Spleen (tissue), 11 donors: ENCODE data around the gene RAB30. TPM values are rescaled to one million over a fixed set of nuclear protein-coding genes. Genes with fewer than 3 reads are reported as not detected.

ENCODE experiments used
- DNase-seq: peaks from one replicate; pipeline ENCODE4 v3.0.0-alpha.2; 2020
- H3K27ac ChIP-seq, 8 donors: fragments of 200-600 bp; sonication (generic) in 7 of 8; 1 replicate in 4 of 8; 2 replicates in 4 of 8; pipeline versions ENCODE4 v1.5.0 to v1.8.0; 2016 to 2021; ENCODE audit warnings: inconsistent platforms in 4 of 8, mild to moderate bottlenecking in 4 of 8, moderate library complexity in 1 of 8
- H3K27me3 ChIP-seq, 7 donors: fragments of 200-600 bp; sonication (generic) in 6 of 7; replicated peaks in 1 of 7; 1 replicate in 4 of 7; 2 replicates in 3 of 7; pipeline versions ENCODE4 v1.5.0 to v1.8.0; 2016 to 2021; ENCODE audit warnings: inconsistent platforms in 3 of 7, mild to moderate bottlenecking in 1 of 7
- H3K36me3 ChIP-seq, 6 donors: fragments of 200-600 bp; sonication (generic) in 5 of 6; 1 replicate in 4 of 6; 2 replicates in 2 of 6; pipeline versions ENCODE4 v1.5.0 to v1.8.0; 2016 to 2021; ENCODE audit warnings: inconsistent platforms in 2 of 6
- H3K4me1 ChIP-seq, 6 donors: fragments of 200-600 bp; sonication (generic) in 5 of 6; 1 replicate in 3 of 6; 2 replicates in 3 of 6; pipeline versions ENCODE4 v1.5.0 to v1.8.0; 2016 to 2021; ENCODE audit warnings: inconsistent platforms in 3 of 6
- H3K4me3 ChIP-seq, 8 donors: fragments of 200-600 bp; sonication (generic) in 7 of 8; 1 replicate in 4 of 8; 2 replicates in 4 of 8; pipeline versions ENCODE4 v1.5.0 to v1.8.0; 2016 to 2021; ENCODE audit warnings: inconsistent platforms in 4 of 8, mild to moderate bottlenecking in 4 of 8, moderate library complexity in 2 of 8
- H3K9me3 ChIP-seq, 8 donors: fragments of 200-600 bp; sonication (generic) in 7 of 8; 1 replicate in 4 of 8; 2 replicates in 4 of 8; pipeline versions ENCODE4 v1.5.0 to v1.8.0; 2016 to 2021; ENCODE audit warnings: inconsistent platforms in 4 of 8
- POLR2A ChIP-seq, 3 donors: fragments of 450-650 bp; IDR thresholded peaks; one replicate each; pipeline ENCODE4 v1.5.1; 2017; ENCODE audit warnings: antibody characterized with exemption in 3 of 3, mild to moderate bottlenecking in 1 of 3
- POLR2AphosphoS5 ChIP-seq, 3 donors: sonication (generic); formaldehyde crosslinking; IDR thresholded peaks; one replicate each; pipeline ENCODE4 v1.5.1; 2017; ENCODE audit warnings: antibody characterized with exemption in 3 of 3
- WGBS, 5 donors: extraction: QIAGEN DNeasy Blood & Tissue Kit in 3 of 5; methylation state at CpG; one replicate each; pipeline versions ENCODE4 v1.1.5 to v1.1.7; 2013 to 2018; 5-methylcytosine and 5-hydroxymethylcytosine counted together
- intact Hi-C: fragments of 100-400 bp; cut with DNase I; formaldehyde crosslinking; loops from one replicate; pipeline ENCODE4 v1.15.0; 2023; ENCODE audit warnings: low total_unique reads
- polyA plus RNA-seq, 3 donors: library from polyadenylated mRNA; stranded (reverse); fragments of 200-250 nt; gene quantifications; one replicate each; pipeline ENCODE4 v1.2.1, GENCODE V29; 2013
- total RNA-seq, 7 donors: library from RNA; depleted of rRNA in 3 of 7; stranded (reverse); fragments of >200 nt in 3 of 7; fragmentation: NEBNext Ultra II Directional in 4 of 7; extraction: Animal tissue kit (Norgen Biotek cat#: 25700) in 4 of 7; gene quantifications; one replicate each; pipeline versions ENCODE4 v1.1.0 to v1.2.1, GENCODE V29; 2016 to 2021
- TF ChIP-seq, protein P1 (sequence below), 11 experiments: fragments of 200-600 bp in 7 of 11; fragments of 450-650 bp in 4 of 11; sonication (generic) in 4 of 11; IDR thresholded peaks in 8 of 11; conservative IDR thresholded peaks in 3 of 11; 1 replicate in 7 of 11; 2 replicates in 4 of 11; pipeline versions ENCODE4 v1.4.0 to v1.8.0; 2016 to 2021; ENCODE audit warnings: antibody characterized with exemption in 11 of 11, inconsistent platforms in 4 of 11, mild to moderate bottlenecking in 1 of 11
- donor health status: healthy with polysubstance abuse.
- donor health status: DM: no; HTN: no; CAD: no; lungs with moderate emphysema.
- donor health status: DM: no; HTN: no; CAD: no.
- donor health status: Bipolar disorder and iron deficiency.
- donor health status: healthy.
- donor health status: DM: no; HTN: no; CAD: no.
- donor health status: DM: yes; HTN: yes; CAD: no.

Gene RAB30
- total and polyA plus RNA-seq, 10 donors: 3.8 to 42.8 (median 29.8) TPM

DNA sequence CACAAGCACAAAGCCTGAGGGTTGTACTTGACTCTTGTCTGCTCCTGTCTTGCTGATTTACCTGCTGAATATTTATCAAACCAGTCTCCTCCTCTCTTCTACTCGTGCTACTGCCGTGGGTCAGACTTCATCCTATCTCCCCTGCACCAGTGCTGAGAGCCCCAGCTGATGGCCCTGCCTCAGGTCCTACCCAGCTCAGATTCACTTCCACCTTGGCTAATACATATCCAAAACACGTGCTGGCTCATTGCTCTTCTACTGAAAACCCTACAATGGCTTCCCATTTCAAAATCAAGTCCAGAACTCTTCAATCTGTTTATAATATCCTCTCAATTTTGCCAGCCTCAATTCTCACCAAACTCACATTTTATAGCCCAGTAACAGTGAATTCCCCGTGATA lies 48.3 kb downstream of the RAB30 start:
- Histone ChIP-seq H3K27ac (no peak overlapping the region), H3K4me3 (no peak overlapping the region), H3K36me3 (peaks cover 0 to 10% (median 0%) of the 10 kb centered on the region in 6 donors), H3K9me3 (peaks cover 0 to 4% (median 0%) of the 10 kb centered on the region in 8 donors), H3K27me3 (no peaks in the 10 kb centered on the region), H3K4me1 (peaks cover 0 to 66% (median 33%) of the 10 kb centered on the region in 6 donors)
- TF ChIP-seq POLR2AphosphoS5 (IDR thresholded peaks at IDR 0.05) (no peak), POLR2A (IDR thresholded peaks at IDR 0.05) (no peak)
- TF ChIP-seq, protein P1, sequence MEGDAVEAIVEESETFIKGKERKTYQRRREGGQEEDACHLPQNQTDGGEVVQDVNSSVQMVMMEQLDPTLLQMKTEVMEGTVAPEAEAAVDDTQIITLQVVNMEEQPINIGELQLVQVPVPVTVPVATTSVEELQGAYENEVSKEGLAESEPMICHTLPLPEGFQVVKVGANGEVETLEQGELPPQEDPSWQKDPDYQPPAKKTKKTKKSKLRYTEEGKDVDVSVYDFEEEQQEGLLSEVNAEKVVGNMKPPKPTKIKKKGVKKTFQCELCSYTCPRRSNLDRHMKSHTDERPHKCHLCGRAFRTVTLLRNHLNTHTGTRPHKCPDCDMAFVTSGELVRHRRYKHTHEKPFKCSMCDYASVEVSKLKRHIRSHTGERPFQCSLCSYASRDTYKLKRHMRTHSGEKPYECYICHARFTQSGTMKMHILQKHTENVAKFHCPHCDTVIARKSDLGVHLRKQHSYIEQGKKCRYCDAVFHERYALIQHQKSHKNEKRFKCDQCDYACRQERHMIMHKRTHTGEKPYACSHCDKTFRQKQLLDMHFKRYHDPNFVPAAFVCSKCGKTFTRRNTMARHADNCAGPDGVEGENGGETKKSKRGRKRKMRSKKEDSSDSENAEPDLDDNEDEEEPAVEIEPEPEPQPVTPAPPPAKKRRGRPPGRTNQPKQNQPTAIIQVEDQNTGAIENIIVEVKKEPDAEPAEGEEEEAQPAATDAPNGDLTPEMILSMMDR (IDR thresholded peaks at IDR 0.05 in 8 of 11, conservative IDR thresholded peaks at IDR 0.05 in 3 of 11): no peak
- intact Hi-C loops: no loop called here
- 59 to 79% (median 74%) methylated on average over 4 of the region's 4 CpGs for WGBS, 5 donors
- DNase-seq: no peak

DNA sequence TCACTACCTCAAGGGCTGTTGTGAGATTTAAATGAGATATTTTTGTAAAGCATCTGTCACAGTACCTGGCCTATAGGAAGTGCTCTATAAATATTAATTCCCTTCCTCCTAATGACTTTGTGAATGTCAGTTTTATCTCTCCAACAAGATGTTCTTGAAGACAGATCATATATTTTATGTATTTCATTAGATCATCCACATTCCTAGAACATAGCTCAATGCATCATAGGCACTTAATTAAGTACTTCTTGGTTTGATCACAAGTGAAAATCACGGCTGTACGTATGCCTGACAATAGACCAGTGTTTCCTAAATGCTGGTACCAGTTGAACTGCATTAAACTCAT lies 49.9 kb downstream of the RAB30 start:
- H3K9me3 ChIP-seq: peaks cover 0 to 4% (median 0%) of the 10 kb centered on the region in 8 donors
- DNase-seq: no peak
- peaks cover 0 to 10% (median 0%) of the 10 kb centered on the region in 6 donors for H3K36me3 ChIP-seq
- intact Hi-C loops: no loop called here
- 95 to 97% (median 96%) methylated on average over 2 of the region's 2 CpGs for WGBS, 5 donors
- TF ChIP-seq, protein P1 (IDR thresholded peaks at IDR 0.05 in 8 of 11, conservative IDR thresholded peaks at IDR 0.05 in 3 of 11): no peak
- TF ChIP-seq POLR2A (IDR thresholded peaks at IDR 0.05): no peak
- no peak for TF ChIP-seq POLR2AphosphoS5 (IDR thresholded peaks at IDR 0.05)
- no peaks in the 10 kb centered on the region for H3K27me3 ChIP-seq
- no peak overlapping the region for H3K27ac ChIP-seq
- H3K4me1 ChIP-seq: peaks cover 0 to 49% (median 23%) of the 10 kb centered on the region in 6 donors
- no peak overlapping the region for H3K4me3 ChIP-seq

DNA sequence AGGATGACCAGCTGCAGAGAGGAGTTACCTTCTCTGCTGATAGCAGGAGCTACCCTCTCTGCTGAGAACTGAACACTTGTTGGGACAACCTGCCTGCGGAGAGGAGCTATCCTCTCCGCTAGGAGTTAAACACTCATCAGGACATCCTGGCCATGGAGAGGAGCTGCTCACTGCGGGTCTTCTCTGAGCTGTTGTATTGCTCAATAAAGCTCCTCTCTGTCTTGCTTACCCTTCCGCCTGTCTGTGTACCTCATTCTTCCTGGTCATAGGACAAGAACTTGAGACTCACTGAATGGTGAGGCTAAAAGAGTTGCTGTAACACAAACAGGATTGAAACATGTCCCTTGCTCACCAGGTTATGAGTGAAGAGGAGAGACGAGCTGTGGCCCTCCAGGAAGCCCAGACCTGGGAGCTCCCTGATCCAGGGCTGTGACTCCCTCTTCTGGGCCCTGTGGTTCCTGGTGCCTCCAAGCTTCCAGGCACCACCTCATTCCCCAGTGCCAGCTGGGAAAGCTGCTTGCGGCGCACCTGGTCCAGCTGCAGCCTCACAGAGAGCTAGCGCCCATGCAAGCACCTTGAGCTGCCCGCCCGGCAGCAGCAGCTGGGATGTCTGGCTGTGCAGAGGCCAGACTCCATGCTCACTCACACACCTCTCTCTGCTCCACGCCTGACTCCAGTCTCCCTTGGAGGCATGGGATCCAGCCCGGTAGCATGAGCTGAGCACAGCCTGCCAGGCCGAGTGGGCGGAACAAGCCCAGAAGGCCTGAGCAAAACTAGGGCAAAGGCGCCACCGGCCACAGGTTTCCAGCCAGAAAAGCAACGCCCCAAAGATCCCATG lies 50.5 kb downstream of the RAB30 start:
- Histone ChIP-seq H3K27ac (no peak overlapping the region), H3K9me3 (peaks cover 0 to 4% (median 0%) of the 10 kb centered on the region in 8 donors), H3K4me3 (no peak overlapping the region), H3K36me3 (peaks cover 0 to 10% (median 0%) of the 10 kb centered on the region in 6 donors), H3K27me3 (no peaks in the 10 kb centered on the region), H3K4me1 (peaks cover 0 to 45% (median 23%) of the 10 kb centered on the region in 6 donors)
- intact Hi-C loops: no loop called here
- WGBS, 5 donors: 91 to 98% (median 96%) methylated on average over 13 to 17 of the region's 17 CpGs
- TF ChIP-seq, protein P1 (IDR thresholded peaks at IDR 0.05 in 8 of 11, conservative IDR thresholded peaks at IDR 0.05 in 3 of 11): no peak
- TF ChIP-seq POLR2AphosphoS5 (IDR thresholded peaks at IDR 0.05): peak in 1 of 3 donors; percentile 16
- TF ChIP-seq POLR2A (IDR thresholded peaks at IDR 0.05): no peak
- no peak for DNase-seq

DNA sequence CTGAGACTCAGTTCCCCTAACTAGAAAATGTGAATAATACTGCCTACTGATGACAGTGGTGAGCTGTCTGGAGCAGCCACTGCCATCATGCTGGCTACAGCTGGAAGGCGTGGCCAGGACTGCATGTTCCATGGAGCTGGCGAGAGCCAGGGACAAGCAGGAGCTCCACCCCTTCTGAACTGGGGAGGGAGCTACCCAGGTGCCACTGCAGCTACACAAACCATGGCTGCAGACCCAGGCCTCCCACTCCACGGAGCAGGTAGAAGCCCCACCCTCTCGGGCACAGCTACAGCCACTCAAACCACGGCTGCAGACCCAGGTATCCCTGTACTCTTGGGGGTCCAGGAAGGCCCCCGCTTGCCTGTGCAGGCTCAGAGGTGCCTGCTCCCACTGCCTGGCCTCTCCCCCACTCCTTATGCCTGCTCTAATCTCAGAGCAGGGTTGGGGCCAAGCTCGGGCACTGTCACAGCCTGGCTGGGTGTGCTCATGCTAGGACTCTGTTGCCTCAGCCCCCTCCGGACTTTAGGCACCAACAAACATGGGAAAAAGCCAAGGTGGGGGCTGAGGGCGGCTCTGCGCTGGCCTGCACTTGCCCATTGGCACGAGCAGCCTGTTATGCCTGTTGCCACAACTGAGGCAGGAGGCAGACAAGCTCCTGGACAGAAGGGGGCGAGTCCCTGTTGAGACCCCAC lies 51.7 kb downstream of the RAB30 start:
- H3K27me3 ChIP-seq: no peaks in the 10 kb centered on the region
- TF ChIP-seq, protein P1 (IDR thresholded peaks at IDR 0.05 in 8 of 11, conservative IDR thresholded peaks at IDR 0.05 in 3 of 11): no peak
- TF ChIP-seq POLR2AphosphoS5 (IDR thresholded peaks at IDR 0.05) (no peak), POLR2A (IDR thresholded peaks at IDR 0.05) (no peak)
- no peak for DNase-seq
- H3K27ac ChIP-seq: no peak overlapping the region
- no peak overlapping the region for H3K4me3 ChIP-seq
- intact Hi-C loops: no loop called here
- WGBS, 5 donors: 88 to 95% (median 92%) methylated on average over 3 to 12 of the region's 12 CpGs
- peaks cover 0 to 4% (median 0%) of the 10 kb centered on the region in 8 donors for H3K9me3 ChIP-seq
- peaks cover 0 to 10% (median 0%) of the 10 kb centered on the region in 6 donors for H3K36me3 ChIP-seq
- peaks cover 0 to 37% (median 18%) of the 10 kb centered on the region in 6 donors for H3K4me1 ChIP-seq
